K562 (cell line): Measurements from ENCODE around the gene TCEAL5. TPM values are rescaled to one million over a fixed set of nuclear protein-coding genes. Genes with fewer than 3 reads are reported as not detected.

Source experiments
- BHLHE40 ChIP-seq: IDR thresholded peaks from 2 replicates; pipeline ENCODE4 v1.6.1; 2011; ENCODE audit warnings: low read length, improper control_type of control experiment
- DNMT1 ChIP-seq: fragments of 450-650 bp; IDR thresholded peaks from 2 replicates; pipeline ENCODE4 v1.6.1; 2016; ENCODE audit warnings: antibody characterized with exemption, mild to moderate bottlenecking
- HSF4 ChIP-seq: fragments of 250-450 bp; sonication (Bioruptor Pico); IDR thresholded peaks from 2 replicates; pipeline ENCODE4 v2.1.2; 2022; ENCODE audit warnings: mild to moderate bottlenecking, moderate library complexity, borderline replicate concordance
- TCF7 ChIP-seq: sonication (generic); IDR thresholded peaks from 2 replicates; pipeline ENCODE4 v1.6.1; 2016; ENCODE audit warnings: antibody characterized with exemption, borderline replicate concordance
- ZKSCAN8 ChIP-seq: fragments of 200-800 bp; sonication (Bioruptor generic); IDR thresholded peaks from 2 replicates; pipeline ENCODE4 v1.6.1; 2016; ENCODE audit warnings: missing genetic modification characterization, missing compliant biosample characterization
- ZNF12 ChIP-seq: sonication (generic); formaldehyde crosslinking; IDR thresholded peaks from 2 replicates; pipeline ENCODE4 v1.4.0; 2020; ENCODE audit warnings: mild to moderate bottlenecking, missing genetic modification reagents
- polyA plus RNA-seq, 8 experiments: library from polyadenylated mRNA; depleted of rRNA in 4 of 8; stranded (reverse) in 5 of 8; unstranded in 3 of 8; fragments of >200 nt; fragmentation: Nextera tagmentation in 2 of 8; fragmentation: Illumina TruSeq in 1 of 8; extraction: Ambion mirVana in 2 of 8; extraction: Trizol in 1 of 8; gene quantifications; 2 replicates each; pipeline versions ENCODE4 v1.2.1 to v1.2.3, GENCODE V29; 2011 to 2014; ENCODE audit warnings: inconsistent platforms in 1 of 8, missing spikeins in 1 of 8
- total RNA-seq, 7 experiments: library from RNA; depleted of rRNA in 6 of 7; stranded (reverse); fragments of >200 nt in 6 of 7; fragmentation: Illumina TruSeq in 2 of 7; extraction: Trizol in 2 of 7; gene quantifications; 2 replicates each; pipeline versions ENCODE4 v1.2.1 to v1.2.3, GENCODE V29; 2011 to 2021; ENCODE audit warnings: low replicate concordance in 1 of 7
- TF ChIP-seq, protein P1 (sequence below): fragments of 450-650 bp; IDR thresholded peaks from 2 replicates; pipeline ENCODE4 v1.6.1; 2016; ENCODE audit warnings: mild to moderate bottlenecking, moderate library complexity
- TF ChIP-seq, protein P2 (sequence below): fragments of 250-450 bp; sonication (Bioruptor Pico); IDR thresholded peaks from 2 replicates; pipeline ENCODE4 v1.5.0; 2021; ENCODE audit warnings: mild to moderate bottlenecking, borderline replicate concordance
- TF ChIP-seq, protein P3 (sequence below), 2 experiments: IDR thresholded peaks; 2 replicates each; pipeline ENCODE4 v1.6.1; 2011; ENCODE audit warnings: borderline replicate concordance in 1 of 2, control low read depth in 1 of 2, low read depth in 1 of 2, low read length in 1 of 2, mild to moderate bottlenecking in 1 of 2, mixed read lengths in 1 of 2, moderate library complexity in 1 of 2; ENCODE audit not compliant: insufficient read depth in 1 of 2, insufficient read length in 1 of 2, poor library complexity in 1 of 2, severe bottlenecking in 1 of 2; ENCODE audit errors: extremely low read depth in 1 of 2

TCEAL5 gene
- total and polyA plus RNA-seq, 9 of the 15 experiments (the other 6 are each of a cell fraction or from before 2014, with no cell fraction given): 0.10 to 0.18 TPM; not detected in 7

DNA sequence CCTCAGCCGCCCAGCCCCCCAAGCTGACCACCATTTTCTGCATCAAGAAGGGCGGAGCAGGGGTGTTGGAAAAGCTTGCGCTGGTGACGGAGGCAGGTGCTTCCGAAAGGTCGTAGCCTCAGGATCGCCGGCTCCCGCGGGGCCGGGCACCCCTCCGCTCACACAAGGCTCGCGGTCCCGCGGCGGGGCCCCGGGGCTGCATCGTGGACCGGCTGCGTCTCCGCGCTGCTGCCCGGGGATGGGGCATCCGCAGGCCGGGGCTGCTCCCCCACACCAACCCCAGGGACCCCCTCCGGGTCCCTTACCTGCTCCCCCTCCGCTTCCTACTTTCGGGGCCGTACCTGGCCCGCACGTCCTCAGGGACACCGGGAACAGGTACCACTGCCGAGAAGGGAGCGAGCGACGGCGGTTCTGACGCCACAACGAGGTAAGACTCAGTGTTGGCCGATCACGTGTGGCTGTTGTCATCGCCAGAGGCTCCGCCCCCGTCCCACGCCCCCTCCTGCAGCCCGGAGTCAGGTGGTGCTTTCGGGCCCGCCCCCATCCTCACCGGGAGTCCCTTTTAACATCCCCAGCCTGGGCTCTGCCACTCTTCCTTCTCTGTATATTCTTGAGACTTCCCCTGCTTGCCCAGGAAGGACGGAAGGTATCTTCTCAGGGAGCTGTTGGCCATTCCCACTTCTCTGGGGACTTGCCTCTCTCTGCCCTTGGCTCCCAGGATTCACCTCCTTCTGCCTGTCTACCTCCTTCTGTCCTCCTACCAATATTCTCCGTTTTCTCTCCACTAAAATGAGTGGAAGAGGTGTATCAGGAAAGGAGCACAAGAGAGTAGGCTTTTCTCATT, 34.2 kb upstream of the TCEAL5 start, which contains the start of gene BEX2 (continued):
- TF ChIP-seq, protein P1, sequence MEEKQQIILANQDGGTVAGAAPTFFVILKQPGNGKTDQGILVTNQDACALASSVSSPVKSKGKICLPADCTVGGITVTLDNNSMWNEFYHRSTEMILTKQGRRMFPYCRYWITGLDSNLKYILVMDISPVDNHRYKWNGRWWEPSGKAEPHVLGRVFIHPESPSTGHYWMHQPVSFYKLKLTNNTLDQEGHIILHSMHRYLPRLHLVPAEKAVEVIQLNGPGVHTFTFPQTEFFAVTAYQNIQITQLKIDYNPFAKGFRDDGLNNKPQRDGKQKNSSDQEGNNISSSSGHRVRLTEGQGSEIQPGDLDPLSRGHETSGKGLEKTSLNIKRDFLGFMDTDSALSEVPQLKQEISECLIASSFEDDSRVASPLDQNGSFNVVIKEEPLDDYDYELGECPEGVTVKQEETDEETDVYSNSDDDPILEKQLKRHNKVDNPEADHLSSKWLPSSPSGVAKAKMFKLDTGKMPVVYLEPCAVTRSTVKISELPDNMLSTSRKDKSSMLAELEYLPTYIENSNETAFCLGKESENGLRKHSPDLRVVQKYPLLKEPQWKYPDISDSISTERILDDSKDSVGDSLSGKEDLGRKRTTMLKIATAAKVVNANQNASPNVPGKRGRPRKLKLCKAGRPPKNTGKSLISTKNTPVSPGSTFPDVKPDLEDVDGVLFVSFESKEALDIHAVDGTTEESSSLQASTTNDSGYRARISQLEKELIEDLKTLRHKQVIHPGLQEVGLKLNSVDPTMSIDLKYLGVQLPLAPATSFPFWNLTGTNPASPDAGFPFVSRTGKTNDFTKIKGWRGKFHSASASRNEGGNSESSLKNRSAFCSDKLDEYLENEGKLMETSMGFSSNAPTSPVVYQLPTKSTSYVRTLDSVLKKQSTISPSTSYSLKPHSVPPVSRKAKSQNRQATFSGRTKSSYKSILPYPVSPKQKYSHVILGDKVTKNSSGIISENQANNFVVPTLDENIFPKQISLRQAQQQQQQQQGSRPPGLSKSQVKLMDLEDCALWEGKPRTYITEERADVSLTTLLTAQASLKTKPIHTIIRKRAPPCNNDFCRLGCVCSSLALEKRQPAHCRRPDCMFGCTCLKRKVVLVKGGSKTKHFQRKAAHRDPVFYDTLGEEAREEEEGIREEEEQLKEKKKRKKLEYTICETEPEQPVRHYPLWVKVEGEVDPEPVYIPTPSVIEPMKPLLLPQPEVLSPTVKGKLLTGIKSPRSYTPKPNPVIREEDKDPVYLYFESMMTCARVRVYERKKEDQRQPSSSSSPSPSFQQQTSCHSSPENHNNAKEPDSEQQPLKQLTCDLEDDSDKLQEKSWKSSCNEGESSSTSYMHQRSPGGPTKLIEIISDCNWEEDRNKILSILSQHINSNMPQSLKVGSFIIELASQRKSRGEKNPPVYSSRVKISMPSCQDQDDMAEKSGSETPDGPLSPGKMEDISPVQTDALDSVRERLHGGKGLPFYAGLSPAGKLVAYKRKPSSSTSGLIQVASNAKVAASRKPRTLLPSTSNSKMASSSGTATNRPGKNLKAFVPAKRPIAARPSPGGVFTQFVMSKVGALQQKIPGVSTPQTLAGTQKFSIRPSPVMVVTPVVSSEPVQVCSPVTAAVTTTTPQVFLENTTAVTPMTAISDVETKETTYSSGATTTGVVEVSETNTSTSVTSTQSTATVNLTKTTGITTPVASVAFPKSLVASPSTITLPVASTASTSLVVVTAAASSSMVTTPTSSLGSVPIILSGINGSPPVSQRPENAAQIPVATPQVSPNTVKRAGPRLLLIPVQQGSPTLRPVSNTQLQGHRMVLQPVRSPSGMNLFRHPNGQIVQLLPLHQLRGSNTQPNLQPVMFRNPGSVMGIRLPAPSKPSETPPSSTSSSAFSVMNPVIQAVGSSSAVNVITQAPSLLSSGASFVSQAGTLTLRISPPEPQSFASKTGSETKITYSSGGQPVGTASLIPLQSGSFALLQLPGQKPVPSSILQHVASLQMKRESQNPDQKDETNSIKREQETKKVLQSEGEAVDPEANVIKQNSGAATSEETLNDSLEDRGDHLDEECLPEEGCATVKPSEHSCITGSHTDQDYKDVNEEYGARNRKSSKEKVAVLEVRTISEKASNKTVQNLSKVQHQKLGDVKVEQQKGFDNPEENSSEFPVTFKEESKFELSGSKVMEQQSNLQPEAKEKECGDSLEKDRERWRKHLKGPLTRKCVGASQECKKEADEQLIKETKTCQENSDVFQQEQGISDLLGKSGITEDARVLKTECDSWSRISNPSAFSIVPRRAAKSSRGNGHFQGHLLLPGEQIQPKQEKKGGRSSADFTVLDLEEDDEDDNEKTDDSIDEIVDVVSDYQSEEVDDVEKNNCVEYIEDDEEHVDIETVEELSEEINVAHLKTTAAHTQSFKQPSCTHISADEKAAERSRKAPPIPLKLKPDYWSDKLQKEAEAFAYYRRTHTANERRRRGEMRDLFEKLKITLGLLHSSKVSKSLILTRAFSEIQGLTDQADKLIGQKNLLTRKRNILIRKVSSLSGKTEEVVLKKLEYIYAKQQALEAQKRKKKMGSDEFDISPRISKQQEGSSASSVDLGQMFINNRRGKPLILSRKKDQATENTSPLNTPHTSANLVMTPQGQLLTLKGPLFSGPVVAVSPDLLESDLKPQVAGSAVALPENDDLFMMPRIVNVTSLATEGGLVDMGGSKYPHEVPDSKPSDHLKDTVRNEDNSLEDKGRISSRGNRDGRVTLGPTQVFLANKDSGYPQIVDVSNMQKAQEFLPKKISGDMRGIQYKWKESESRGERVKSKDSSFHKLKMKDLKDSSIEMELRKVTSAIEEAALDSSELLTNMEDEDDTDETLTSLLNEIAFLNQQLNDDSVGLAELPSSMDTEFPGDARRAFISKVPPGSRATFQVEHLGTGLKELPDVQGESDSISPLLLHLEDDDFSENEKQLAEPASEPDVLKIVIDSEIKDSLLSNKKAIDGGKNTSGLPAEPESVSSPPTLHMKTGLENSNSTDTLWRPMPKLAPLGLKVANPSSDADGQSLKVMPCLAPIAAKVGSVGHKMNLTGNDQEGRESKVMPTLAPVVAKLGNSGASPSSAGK: no peak
- TF ChIP-seq, protein P2, sequence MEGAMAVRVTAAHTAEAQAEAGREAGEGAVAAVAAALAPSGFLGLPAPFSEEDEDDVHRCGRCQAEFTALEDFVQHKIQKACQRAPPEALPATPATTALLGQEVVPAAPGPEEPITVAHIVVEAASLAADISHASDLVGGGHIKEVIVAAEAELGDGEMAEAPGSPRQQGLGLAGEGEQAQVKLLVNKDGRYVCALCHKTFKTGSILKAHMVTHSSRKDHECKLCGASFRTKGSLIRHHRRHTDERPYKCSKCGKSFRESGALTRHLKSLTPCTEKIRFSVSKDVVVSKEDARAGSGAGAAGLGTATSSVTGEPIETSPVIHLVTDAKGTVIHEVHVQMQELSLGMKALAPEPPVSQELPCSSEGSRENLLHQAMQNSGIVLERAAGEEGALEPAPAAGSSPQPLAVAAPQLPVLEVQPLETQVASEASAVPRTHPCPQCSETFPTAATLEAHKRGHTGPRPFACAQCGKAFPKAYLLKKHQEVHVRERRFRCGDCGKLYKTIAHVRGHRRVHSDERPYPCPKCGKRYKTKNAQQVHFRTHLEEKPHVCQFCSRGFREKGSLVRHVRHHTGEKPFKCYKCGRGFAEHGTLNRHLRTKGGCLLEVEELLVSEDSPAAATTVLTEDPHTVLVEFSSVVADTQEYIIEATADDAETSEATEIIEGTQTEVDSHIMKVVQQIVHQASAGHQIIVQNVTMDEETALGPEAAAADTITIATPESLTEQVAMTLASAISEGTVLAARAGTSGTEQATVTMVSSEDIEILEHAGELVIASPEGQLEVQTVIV (CRISPR knock-in tag): no peak
- TF ChIP-seq ZKSCAN8 (CRISPR knock-in tag) (no peak), DNMT1 (no peak), BHLHE40 (peak; percentile 74), TCF7 (no peak), HSF4 (CRISPR knock-in tag) (no peak), ZNF12 (CRISPR knock-in tag) (no peak)
- TF ChIP-seq, protein P3, sequence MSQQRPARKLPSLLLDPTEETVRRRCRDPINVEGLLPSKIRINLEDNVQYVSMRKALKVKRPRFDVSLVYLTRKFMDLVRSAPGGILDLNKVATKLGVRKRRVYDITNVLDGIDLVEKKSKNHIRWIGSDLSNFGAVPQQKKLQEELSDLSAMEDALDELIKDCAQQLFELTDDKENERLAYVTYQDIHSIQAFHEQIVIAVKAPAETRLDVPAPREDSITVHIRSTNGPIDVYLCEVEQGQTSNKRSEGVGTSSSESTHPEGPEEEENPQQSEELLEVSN (IDR thresholded peaks at IDR 0.05; ENCODE audit: borderline replicate concordance in 1 of 2, extremely low read depth in 1 of 2, insufficient read depth in 1 of 2, insufficient read length in 1 of 2, low read depth in 1 of 2, low read length in 1 of 2, poor library complexity in 1 of 2, severe bottlenecking in 1 of 2): no peak
